ENCODE data around the gene SLC8A1. TPM values are rescaled to one million over a fixed set of nuclear protein-coding genes. Genes with fewer than 3 reads are reported as not detected.

SLC8A1 gene
- total RNA-seq, 1 experiment from 2014 or later, result 1.7 TPM

GRCh38 chr2:40367032-40367431 is 84.9 kb downstream of the SLC8A1 start:
- no peak overlapping the region for H3K56ac ChIP-seq (ENCODE audit: insufficient read length, low read depth, low read length)
- H3K4me1 ChIP-seq (ENCODE audit: insufficient read depth, low read length), result no peaks in the 10 kb centered on the region
- H2BK12ac ChIP-seq (ENCODE audit: insufficient read length, low read depth, low read length), result no peak overlapping the region
- H3K4me1 Mint-ChIP-seq, result peaks cover 10 to 11% of the 10 kb centered on the region in 2 experiments
- no peak overlapping the region for H3K4me2 ChIP-seq (ENCODE audit: insufficient read depth, insufficient read length, low read length)
- TF ChIP-seq, protein P1, sequence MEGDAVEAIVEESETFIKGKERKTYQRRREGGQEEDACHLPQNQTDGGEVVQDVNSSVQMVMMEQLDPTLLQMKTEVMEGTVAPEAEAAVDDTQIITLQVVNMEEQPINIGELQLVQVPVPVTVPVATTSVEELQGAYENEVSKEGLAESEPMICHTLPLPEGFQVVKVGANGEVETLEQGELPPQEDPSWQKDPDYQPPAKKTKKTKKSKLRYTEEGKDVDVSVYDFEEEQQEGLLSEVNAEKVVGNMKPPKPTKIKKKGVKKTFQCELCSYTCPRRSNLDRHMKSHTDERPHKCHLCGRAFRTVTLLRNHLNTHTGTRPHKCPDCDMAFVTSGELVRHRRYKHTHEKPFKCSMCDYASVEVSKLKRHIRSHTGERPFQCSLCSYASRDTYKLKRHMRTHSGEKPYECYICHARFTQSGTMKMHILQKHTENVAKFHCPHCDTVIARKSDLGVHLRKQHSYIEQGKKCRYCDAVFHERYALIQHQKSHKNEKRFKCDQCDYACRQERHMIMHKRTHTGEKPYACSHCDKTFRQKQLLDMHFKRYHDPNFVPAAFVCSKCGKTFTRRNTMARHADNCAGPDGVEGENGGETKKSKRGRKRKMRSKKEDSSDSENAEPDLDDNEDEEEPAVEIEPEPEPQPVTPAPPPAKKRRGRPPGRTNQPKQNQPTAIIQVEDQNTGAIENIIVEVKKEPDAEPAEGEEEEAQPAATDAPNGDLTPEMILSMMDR (conservative IDR thresholded peaks at IDR 0.05), result no peak
- no peak overlapping the region for H2BK15ac ChIP-seq (ENCODE audit: low read depth, low read length)
- no peaks in the 10 kb centered on the region for H3K9me3 ChIP-seq (ENCODE audit: control insufficient read depth, low read depth, low read length)
- DNase-seq, result no peak
- no peaks in the 10 kb centered on the region for H3K9me3 Mint-ChIP-seq
- no peak overlapping the region for H3K18ac ChIP-seq (ENCODE audit: insufficient read length, low read depth, low read length)
- H4K91ac ChIP-seq (ENCODE audit: insufficient read length, low read depth, low read length), result no peak overlapping the region
- H4K5ac ChIP-seq (ENCODE audit: insufficient read length, low read depth, low read length), result no peak overlapping the region
- H3K79me1 ChIP-seq (ENCODE audit: insufficient read depth, low read depth, low read length, poor library complexity, severe bottlenecking), result no peaks in the 10 kb centered on the region
- no peak overlapping the region for H3K27ac ChIP-seq (ENCODE audit: insufficient read length, low read depth, low read length)
- H2BK5ac ChIP-seq (ENCODE audit: insufficient read length, low read length), result no peak overlapping the region
- H3K79me2 ChIP-seq (ENCODE audit: insufficient read depth, low read length), result no peaks in the 10 kb centered on the region
- H4K8ac ChIP-seq (replicated peaks; ENCODE audit: insufficient read length, low read depth, low read length), result no peak overlapping the region
- H3K4me3 Mint-ChIP-seq, result no peak overlapping the region
- H3K27me3 Mint-ChIP-seq (ENCODE audit: low read depth), result no peaks in the 10 kb centered on the region
- H3K27me3 ChIP-seq (ENCODE audit: insufficient read depth, low read length), result no peaks in the 10 kb centered on the region
- H3T11ph ChIP-seq (ENCODE audit: low read length), result no peak overlapping the region
- H3K36me3 Mint-ChIP-seq (ENCODE audit: insufficient read depth in 1 of 3, low read depth in 3 of 3), result no peaks in the 10 kb centered on the region
- H4K20me1 ChIP-seq (ENCODE audit: control insufficient read depth, insufficient read depth, insufficient read length), result no peaks in the 10 kb centered on the region
- H3K9ac ChIP-seq (ENCODE audit: extremely low read depth, insufficient read length, low read length), result no peak overlapping the region
- no peak overlapping the region for H3K14ac ChIP-seq (ENCODE audit: insufficient read depth, low read length)
- no peak overlapping the region for H2AFZ ChIP-seq (ENCODE audit: low read length)
- no CpG with 5 or more reads among the region's 2 CpGs for WGBS (ENCODE audit: extremely low coverage, insufficient read length, low lambda C conversion rate)
- H3K23ac ChIP-seq (ENCODE audit: insufficient read length, low read depth, low read length), result no peak overlapping the region
- no peak overlapping the region for H2AK5ac ChIP-seq (ENCODE audit: insufficient read length, low read length)
- H3K4ac ChIP-seq (ENCODE audit: low read depth, low read length), result no peak overlapping the region
- H2BK120ac ChIP-seq (ENCODE audit: low read depth, low read length, poor library complexity, severe bottlenecking), result no peak overlapping the region
- H3K23me2 ChIP-seq (ENCODE audit: insufficient read length, low read depth, low read length, poor library complexity, severe bottlenecking), result no peaks in the 10 kb centered on the region
- no peak overlapping the region for H3K27ac Mint-ChIP-seq
- H2BK20ac ChIP-seq (ENCODE audit: low read depth, low read length, poor library complexity, severe bottlenecking), result no peak overlapping the region

Measured in H9 (cell line).